HepG2 (cell line): Measurements from ENCODE around the gene CACNA1G. TPM values are rescaled to one million over a fixed set of nuclear protein-coding genes. Genes with fewer than 3 reads are reported as not detected.

ENCODE experiments used
- ARNT2 ChIP-seq: sonication (generic); formaldehyde crosslinking; IDR thresholded peaks from 2 replicates; pipeline ENCODE4 v1.8.0; 2022; ENCODE audit warnings: mild to moderate bottlenecking, low read depth, missing genetic modification reagents, moderate library complexity
- CBFB ChIP-seq: sonication (generic); formaldehyde crosslinking; IDR thresholded peaks from 2 replicates; pipeline ENCODE4 v1.4.0; 2020; ENCODE audit warnings: missing genetic modification reagents
- ELF4 ChIP-seq: sonication (generic); formaldehyde crosslinking; IDR thresholded peaks from 2 replicates; pipeline ENCODE4 v1.5.0; 2020; ENCODE audit warnings: missing genetic modification reagents, mild to moderate bottlenecking, moderate library complexity, borderline replicate concordance
- GATAD2A ChIP-seq: IDR thresholded peaks from 2 replicates; pipeline ENCODE4 v1.6.1; 2016
- GLI4 ChIP-seq: sonication (generic); formaldehyde crosslinking; IDR thresholded peaks from 2 replicates; pipeline ENCODE4 v1.5.1; 2020; ENCODE audit warnings: missing genetic modification reagents, mild to moderate bottlenecking, moderate library complexity, borderline replicate concordance
- RXRA ChIP-seq: sonication (generic); formaldehyde crosslinking; IDR thresholded peaks from 2 replicates; pipeline ENCODE4 v1.5.1; 2020; ENCODE audit warnings: missing genetic modification reagents
- RXRB ChIP-seq: IDR thresholded peaks from 2 replicates; pipeline ENCODE4 v1.6.1; 2016; ENCODE audit warnings: borderline replicate concordance, missing genetic modification reagents, missing compliant biosample characterization
- ZFX ChIP-seq: sonication (generic); formaldehyde crosslinking; IDR thresholded peaks from 2 replicates; pipeline ENCODE4 v1.4.0; 2020; ENCODE audit warnings: mild to moderate bottlenecking, low read depth, missing genetic modification reagents, moderate library complexity
- ZNF263 ChIP-seq: sonication (generic); formaldehyde crosslinking; IDR thresholded peaks from 2 replicates; pipeline ENCODE4 v1.4.0; 2020; ENCODE audit warnings: missing genetic modification reagents
- ZNF761 ChIP-seq: sonication (generic); formaldehyde crosslinking; conservative IDR thresholded peaks from 2 replicates; pipeline ENCODE4 v1.4.0; 2020; ENCODE audit warnings: mild to moderate bottlenecking, missing genetic modification reagents
- ZNF773 ChIP-seq: sonication (generic); formaldehyde crosslinking; IDR thresholded peaks from 2 replicates; pipeline ENCODE4 v1.4.0; 2020; ENCODE audit warnings: missing genetic modification reagents, borderline replicate concordance
- ZNF777 ChIP-seq: sonication (generic); formaldehyde crosslinking; IDR thresholded peaks from 2 replicates; pipeline ENCODE4 v1.4.0; 2020; ENCODE audit warnings: missing genetic modification reagents
- ZNF83 ChIP-seq: sonication (generic); formaldehyde crosslinking; IDR thresholded peaks from 2 replicates; pipeline ENCODE4 v1.4.0; 2020; ENCODE audit warnings: missing genetic modification reagents, mild to moderate bottlenecking, borderline replicate concordance
- ZNF891 ChIP-seq: sonication (generic); formaldehyde crosslinking; IDR thresholded peaks from 2 replicates; pipeline ENCODE4 v1.5.0; 2020; ENCODE audit warnings: mild to moderate bottlenecking, missing genetic modification reagents
- polyA plus RNA-seq, 8 experiments: library from polyadenylated mRNA; depleted of rRNA in 3 of 8; stranded (reverse) in 7 of 8; unstranded in 1 of 8; fragments of >200 nt; fragmentation: Illumina TruSeq in 4 of 8; extraction: Trizol in 4 of 8; gene quantifications; 2 replicates each; pipeline versions ENCODE4 v1.2.1 to v1.2.3, GENCODE V29; 2011 to 2016; ENCODE audit warnings: low read depth in 4 of 8, missing spikeins in 1 of 8, mixed read lengths in 1 of 8; ENCODE audit not compliant: insufficient read depth in 1 of 8
- total RNA-seq, 5 experiments: library from RNA; depleted of rRNA; stranded (reverse); fragments of >200 nt; fragmentation: Illumina TruSeq; extraction: Trizol; gene quantifications; 2 replicates each; pipeline ENCODE4 v1.2.3, GENCODE V29; 2016; ENCODE audit warnings: low read depth in 1 of 5
- TF ChIP-seq, protein P1 (sequence below): sonication (generic); formaldehyde crosslinking; IDR thresholded peaks from 2 replicates; pipeline ENCODE4 v1.5.1; 2020; ENCODE audit warnings: mild to moderate bottlenecking, moderate library complexity, missing genetic modification reagents
- TF ChIP-seq, protein P2 (sequence below): sonication (generic); formaldehyde crosslinking; IDR thresholded peaks from 2 replicates; pipeline ENCODE4 v1.4.0; 2020; ENCODE audit warnings: mild to moderate bottlenecking, missing genetic modification reagents
- TF ChIP-seq, protein P3 (sequence below): sonication (generic); formaldehyde crosslinking; IDR thresholded peaks from 2 replicates; pipeline ENCODE4 v1.4.0; 2020; ENCODE audit warnings: mild to moderate bottlenecking, low read depth, missing genetic modification reagents
- TF ChIP-seq, protein P4 (sequence below): sonication (generic); formaldehyde crosslinking; IDR thresholded peaks from 2 replicates; pipeline ENCODE4 v1.4.0; 2020; ENCODE audit warnings: missing genetic modification reagents

The CACNA1G gene
- total and polyA plus RNA-seq, 2 of the 13 experiments (the other 11 are each of a cell fraction or from before 2014, with no cell fraction given): 0.02 TPM; not detected in 1

DNA sequence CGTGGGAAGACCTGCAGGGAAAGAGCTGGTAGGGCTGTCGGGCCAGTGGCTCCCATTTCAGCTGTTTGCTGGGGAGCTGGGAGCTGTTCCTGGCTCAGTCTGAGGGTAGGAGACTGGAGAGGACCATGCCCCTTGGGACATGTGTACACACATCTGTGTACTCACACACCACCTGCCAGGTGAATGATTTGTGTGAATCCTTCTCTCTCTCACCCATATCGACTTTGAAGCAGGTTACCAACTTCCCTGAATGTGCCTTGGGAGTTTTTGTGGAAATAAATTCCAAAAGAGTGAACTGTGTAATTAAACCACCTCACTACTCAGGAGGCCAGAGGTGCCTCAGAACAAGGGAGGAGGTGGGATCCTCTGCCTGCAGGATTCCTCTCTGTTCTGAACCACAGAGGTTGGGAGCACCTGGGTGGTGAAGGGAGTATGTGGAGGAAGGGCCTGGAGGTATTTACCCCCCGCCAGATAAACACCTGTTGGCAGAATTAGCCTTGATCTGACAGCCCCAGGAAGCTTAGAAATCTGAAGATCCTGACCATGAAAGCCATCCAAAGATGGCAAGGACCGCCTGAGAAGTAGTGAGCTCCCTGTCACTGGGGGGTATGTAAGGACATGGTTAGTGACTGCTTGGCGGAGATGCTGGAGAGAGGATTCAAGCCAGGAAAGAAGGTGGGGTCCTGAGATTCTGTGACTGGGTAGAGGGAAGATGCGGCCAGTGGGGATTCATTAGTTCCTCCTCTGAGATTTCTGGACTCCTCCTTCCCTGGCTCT is 77.5 kb downstream of the CACNA1G start (continued):
- TF ChIP-seq, protein P1, sequence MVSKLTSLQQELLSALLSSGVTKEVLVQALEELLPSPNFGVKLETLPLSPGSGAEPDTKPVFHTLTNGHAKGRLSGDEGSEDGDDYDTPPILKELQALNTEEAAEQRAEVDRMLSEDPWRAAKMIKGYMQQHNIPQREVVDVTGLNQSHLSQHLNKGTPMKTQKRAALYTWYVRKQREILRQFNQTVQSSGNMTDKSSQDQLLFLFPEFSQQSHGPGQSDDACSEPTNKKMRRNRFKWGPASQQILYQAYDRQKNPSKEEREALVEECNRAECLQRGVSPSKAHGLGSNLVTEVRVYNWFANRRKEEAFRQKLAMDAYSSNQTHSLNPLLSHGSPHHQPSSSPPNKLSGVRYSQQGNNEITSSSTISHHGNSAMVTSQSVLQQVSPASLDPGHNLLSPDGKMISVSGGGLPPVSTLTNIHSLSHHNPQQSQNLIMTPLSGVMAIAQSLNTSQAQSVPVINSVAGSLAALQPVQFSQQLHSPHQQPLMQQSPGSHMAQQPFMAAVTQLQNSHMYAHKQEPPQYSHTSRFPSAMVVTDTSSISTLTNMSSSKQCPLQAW (CRISPR knock-in tag): 0 out of 2 replicates have a peak, but pooled peaks have one; percentile 17
- no peak for TF ChIP-seq CBFB (CRISPR knock-in tag)
- TF ChIP-seq ZNF777 (CRISPR knock-in tag): no peak
- TF ChIP-seq ZNF773 (CRISPR knock-in tag): no peak
- TF ChIP-seq ZNF761 (CRISPR knock-in tag): no peak
- no peak for TF ChIP-seq ARNT2
- TF ChIP-seq, protein P2, sequence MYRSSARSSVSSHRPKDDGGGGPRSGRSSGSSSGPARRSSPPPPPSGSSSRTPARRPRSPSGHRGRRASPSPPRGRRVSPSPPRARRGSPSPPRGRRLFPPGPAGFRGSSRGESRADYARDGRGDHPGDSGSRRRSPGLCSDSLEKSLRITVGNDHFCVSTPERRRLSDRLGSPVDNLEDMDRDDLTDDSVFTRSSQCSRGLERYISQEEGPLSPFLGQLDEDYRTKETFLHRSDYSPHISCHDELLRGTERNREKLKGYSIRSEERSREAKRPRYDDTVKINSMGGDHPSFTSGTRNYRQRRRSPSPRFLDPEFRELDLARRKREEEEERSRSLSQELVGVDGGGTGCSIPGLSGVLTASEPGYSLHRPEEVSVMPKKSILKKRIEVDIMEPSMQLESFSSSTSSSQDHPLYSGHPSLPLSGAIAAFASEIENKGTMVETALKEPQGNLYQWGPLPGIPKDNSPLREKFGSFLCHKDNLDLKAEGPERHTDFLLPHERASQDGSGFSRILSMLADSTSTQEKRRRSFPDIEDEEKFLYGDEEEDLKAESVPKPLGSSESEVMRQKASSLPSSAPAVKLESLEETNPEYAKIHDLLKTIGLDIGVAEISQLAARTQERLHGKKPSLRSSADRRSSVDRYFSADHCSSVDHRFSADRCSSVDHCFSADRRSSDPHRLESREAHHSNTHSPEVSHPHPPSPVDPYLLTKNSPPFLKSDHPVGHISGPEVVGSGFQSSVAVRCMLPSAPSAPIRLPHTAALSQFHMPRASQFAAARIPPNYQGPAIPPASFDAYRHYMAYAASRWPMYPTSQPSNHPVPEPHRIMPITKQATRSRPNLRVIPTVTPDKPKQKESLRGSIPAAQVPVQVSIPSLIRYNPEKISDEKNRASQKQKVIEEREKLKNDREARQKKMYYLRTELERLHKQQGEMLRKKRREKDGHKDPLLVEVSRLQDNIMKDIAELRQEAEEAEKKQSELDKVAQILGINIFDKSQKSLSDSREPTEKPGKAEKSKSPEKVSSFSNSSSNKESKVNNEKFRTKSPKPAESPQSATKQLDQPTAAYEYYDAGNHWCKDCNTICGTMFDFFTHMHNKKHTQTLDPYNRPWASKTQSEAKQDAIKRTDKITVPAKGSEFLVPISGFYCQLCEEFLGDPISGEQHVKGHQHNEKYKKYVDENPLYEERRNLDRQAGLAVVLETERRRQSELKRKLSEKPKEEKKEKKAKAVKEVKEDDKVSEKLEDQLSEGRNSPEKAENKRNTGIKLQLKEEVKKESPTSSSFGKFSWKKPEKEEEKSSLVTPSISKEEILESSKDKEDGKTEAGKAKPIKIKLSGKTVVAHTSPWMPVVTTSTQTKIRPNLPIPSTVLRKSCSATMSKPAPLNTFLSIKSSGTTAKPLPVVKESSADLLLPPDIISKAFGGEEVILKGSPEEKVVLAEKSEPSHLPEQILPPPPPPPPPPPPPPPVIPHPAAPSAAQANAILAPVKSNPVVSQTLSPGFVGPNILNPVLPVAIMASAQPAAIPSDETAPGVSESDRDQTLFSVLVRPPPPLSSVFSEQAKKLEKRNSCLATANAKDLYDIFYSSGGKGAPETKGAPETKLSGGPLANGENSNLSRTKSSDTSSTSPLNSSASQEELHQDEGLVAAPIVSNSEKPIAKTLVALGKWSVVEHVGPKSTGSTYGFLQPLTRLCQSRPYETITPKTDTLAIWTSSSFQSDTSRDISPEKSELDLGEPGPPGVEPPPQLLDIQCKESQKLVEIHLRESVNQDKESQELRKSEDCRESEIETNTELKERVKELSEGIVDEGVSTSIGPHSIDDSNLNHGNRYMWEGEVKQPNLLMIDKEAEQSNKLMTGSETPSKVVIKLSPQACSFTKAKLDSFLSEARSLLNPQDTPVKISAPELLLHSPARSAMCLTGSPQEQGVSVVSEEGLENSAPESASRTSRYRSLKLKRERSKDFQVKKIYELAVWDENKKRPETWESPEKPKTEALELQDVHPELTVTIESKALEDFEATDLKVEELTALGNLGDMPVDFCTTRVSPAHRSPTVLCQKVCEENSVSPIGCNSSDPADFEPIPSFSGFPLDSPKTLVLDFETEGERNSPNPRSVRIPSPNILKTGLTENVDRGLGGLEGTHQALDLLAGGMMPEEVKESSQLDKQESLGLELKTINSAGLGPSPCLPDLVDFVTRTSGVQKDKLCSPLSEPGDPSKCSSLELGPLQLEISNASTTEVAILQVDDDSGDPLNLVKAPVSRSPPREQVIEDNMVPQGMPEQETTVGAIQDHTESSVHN (CRISPR knock-in tag): no peak
- TF ChIP-seq, protein P3, sequence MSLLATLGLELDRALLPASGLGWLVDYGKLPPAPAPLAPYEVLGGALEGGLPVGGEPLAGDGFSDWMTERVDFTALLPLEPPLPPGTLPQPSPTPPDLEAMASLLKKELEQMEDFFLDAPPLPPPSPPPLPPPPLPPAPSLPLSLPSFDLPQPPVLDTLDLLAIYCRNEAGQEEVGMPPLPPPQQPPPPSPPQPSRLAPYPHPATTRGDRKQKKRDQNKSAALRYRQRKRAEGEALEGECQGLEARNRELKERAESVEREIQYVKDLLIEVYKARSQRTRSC: no peak
- 0 out of 2 replicates have a peak, but pooled peaks have one; percentile 32 for TF ChIP-seq GATAD2A
- peak; percentile 67; the same call in 1 of the 2 replicates for TF ChIP-seq ZNF263 (CRISPR knock-in tag)
- no peak for TF ChIP-seq ELF4 (CRISPR knock-in tag)
- TF ChIP-seq RXRA (CRISPR knock-in tag): no peak
- TF ChIP-seq GLI4 (CRISPR knock-in tag): no peak
- TF ChIP-seq ZNF891: no peak
- no peak for TF ChIP-seq ZFX (CRISPR knock-in tag)
- TF ChIP-seq, protein P4, sequence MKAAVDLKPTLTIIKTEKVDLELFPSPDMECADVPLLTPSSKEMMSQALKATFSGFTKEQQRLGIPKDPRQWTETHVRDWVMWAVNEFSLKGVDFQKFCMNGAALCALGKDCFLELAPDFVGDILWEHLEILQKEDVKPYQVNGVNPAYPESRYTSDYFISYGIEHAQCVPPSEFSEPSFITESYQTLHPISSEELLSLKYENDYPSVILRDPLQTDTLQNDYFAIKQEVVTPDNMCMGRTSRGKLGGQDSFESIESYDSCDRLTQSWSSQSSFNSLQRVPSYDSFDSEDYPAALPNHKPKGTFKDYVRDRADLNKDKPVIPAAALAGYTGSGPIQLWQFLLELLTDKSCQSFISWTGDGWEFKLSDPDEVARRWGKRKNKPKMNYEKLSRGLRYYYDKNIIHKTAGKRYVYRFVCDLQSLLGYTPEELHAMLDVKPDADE (CRISPR knock-in tag): no peak
- no peak for TF ChIP-seq ZNF83 (CRISPR knock-in tag)
- no peak for TF ChIP-seq RXRB (CRISPR knock-in tag)
